ENCODE results near the gene HIPK4. TPM values are rescaled to one million over a fixed set of nuclear protein-coding genes. Genes with fewer than 3 reads are reported as not detected.

The HIPK4 gene
- total and polyA plus RNA-seq, 2 of the 4 experiments (the other 2 are of a cell fraction): 0.12 to 0.18 TPM

DNA sequence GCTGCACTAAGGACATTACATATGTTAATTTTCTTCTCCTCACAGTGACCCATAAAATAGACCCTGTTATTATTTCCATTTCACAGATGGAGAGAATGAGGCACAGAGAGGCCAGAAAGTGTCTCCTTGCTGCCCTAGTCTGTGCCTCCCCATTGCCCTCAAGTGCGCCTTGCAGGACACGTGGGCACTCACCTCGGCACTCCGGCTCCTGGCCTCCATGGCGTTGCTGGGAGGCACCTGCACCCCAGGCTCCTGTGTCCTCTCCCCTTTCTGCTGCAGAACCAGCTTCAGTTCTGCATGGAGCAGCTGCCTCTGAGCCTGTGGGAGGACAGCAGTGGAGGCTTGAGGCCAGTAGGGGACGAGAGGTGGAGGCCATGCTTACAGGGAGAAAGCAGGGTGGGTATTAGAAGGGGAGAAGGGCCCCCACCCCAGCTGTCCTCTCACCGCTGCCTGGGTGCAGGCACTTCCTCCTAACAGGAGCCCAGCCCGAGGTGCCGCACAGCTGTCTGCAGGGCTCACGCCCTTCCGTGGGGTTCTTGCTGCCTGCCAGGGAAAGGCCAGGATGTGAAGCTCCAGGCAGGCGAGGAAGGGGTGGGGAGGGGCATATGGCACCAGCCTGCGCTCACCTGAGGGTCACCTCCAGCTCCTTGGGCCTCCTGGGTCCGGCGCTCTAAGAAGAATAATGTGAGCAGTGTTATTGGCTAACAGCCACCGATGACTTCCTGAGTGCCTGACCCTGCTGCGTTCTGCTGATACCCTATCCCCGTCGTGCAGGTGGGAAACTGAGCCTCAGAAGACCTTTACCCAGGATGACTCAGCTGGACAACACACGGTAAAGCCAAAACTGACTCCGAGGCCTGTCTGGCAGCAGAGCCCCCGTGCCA is 18.0 kb upstream of the HIPK4 start:
- H2AFZ ChIP-seq (replicated peaks; ENCODE audit: low read length, poor library complexity): no peak overlapping the region
- H2BK15ac ChIP-seq (ENCODE audit: low read depth, low read length): no peak overlapping the region
- H3K9me3 ChIP-seq (ENCODE audit: control insufficient read depth, insufficient read depth, low read length): no peaks in the 10 kb centered on the region
- no peak for DNase-seq
- dilution Hi-C loops (cut with HindIII; ENCODE audit: low sequenced_read_pairs, unreplicated experiment): no loop called here
- peaks cover 0 to 4% of the 10 kb centered on the region in 2 experiments; a peak in 1 of 4 replicates for H3K79me1 ChIP-seq (ENCODE audit: low read depth in 1 of 2, low read length in 2 of 2)
- no peak overlapping the region for H3K56ac ChIP-seq (ENCODE audit: extremely low read depth, insufficient read depth, low read length)
- CTCF ChIA-PET: no interaction called here
- no peak overlapping the region for H3K4me3 ChIP-seq (ENCODE audit: insufficient read depth, low read depth, low read length)
- H3K23ac ChIP-seq (ENCODE audit: low read depth, low read length): no peak overlapping the region
- no peaks in the 10 kb centered on the region for H3K27me3 ChIP-seq (ENCODE audit: control insufficient read depth, insufficient read depth, low read length)
- no peak overlapping the region for H3K27ac ChIP-seq (ENCODE audit: insufficient read depth, low read length)
- H2BK20ac ChIP-seq (ENCODE audit: low read depth, low read length): no peak overlapping the region
- 56% methylated on average over 8 of the region's 22 CpGs; no CpG with 5 or more reads in 1 of the 2 experiments for WGBS, 2 experiments (ENCODE audit: extremely low coverage in 2 of 2, insufficient read length in 1 of 2)
- no peak overlapping the region for H3K14ac ChIP-seq (replicated peaks; ENCODE audit: low read depth, low read length)
- intact Hi-C loops (cut with micrococcal nuclease): no loop called here
- H3K4me1 ChIP-seq (ENCODE audit: control insufficient read depth, insufficient read depth, low read length): no peaks in the 10 kb centered on the region; the same call in 1 of the 2 replicates
- no peaks in the 10 kb centered on the region for H3K36me3 ChIP-seq (ENCODE audit: control insufficient read depth, insufficient read depth, low read length)
- H2AK5ac ChIP-seq (ENCODE audit: low read depth, low read length): no peak overlapping the region
- in situ Hi-C loops (cut with MboI; ENCODE audit: low sequenced_read_pairs): no loop called here
- no peak overlapping the region for H3K18ac ChIP-seq (ENCODE audit: low read depth, low read length)
- H4K5ac ChIP-seq (ENCODE audit: low read depth, low read length): no peak overlapping the region
- H4K91ac ChIP-seq (ENCODE audit: insufficient read depth, low read depth, low read length): no peak overlapping the region
- no peak overlapping the region for H2AK9ac ChIP-seq (replicated peaks; ENCODE audit: low read depth, low read length, poor library complexity)
- H3K9me1 ChIP-seq (ENCODE audit: insufficient read depth, low read length): no peaks in the 10 kb centered on the region
- no peak overlapping the region for H3K4ac ChIP-seq (ENCODE audit: low read depth, low read length)
- no TSS peak for BruUV-seq (replicated peaks)
- H2BK5ac ChIP-seq (ENCODE audit: low read depth, low read length, poor library complexity, severe bottlenecking): no peak overlapping the region
- H4K20me1 ChIP-seq (ENCODE audit: insufficient read depth, low read length): no peaks in the 10 kb centered on the region
- TF ChIP-seq, protein P1, sequence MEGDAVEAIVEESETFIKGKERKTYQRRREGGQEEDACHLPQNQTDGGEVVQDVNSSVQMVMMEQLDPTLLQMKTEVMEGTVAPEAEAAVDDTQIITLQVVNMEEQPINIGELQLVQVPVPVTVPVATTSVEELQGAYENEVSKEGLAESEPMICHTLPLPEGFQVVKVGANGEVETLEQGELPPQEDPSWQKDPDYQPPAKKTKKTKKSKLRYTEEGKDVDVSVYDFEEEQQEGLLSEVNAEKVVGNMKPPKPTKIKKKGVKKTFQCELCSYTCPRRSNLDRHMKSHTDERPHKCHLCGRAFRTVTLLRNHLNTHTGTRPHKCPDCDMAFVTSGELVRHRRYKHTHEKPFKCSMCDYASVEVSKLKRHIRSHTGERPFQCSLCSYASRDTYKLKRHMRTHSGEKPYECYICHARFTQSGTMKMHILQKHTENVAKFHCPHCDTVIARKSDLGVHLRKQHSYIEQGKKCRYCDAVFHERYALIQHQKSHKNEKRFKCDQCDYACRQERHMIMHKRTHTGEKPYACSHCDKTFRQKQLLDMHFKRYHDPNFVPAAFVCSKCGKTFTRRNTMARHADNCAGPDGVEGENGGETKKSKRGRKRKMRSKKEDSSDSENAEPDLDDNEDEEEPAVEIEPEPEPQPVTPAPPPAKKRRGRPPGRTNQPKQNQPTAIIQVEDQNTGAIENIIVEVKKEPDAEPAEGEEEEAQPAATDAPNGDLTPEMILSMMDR (conservative IDR thresholded peaks at IDR 0.05; ENCODE audit: low read depth, low read length): no peak
- TF ChIP-seq MXI1 (IDR thresholded peaks at IDR 0.05; ENCODE audit: borderline replicate concordance, low read depth, low read length) (no peak), NFE2L2 (IDR thresholded peaks at IDR 0.05; ENCODE audit: low read depth, low read length) (no peak), SMC3 (IDR thresholded peaks at IDR 0.05; ENCODE audit: low read depth, low read length) (no peak), MAZ (IDR thresholded peaks at IDR 0.05; ENCODE audit: borderline replicate concordance, low read depth, low read length) (no peak), POLR2A (IDR thresholded peaks at IDR 0.05; ENCODE audit: low read depth, low read length) (no peak)
- H4K8ac ChIP-seq (ENCODE audit: low read depth in 2 of 2, low read length in 2 of 2): no peak overlapping the region
- POLR2A ChIA-PET (ENCODE audit: unreplicated experiment): no interaction called here
- no peak overlapping the region for H2BK120ac ChIP-seq (ENCODE audit: low read depth, low read length)
- H3K4me2 ChIP-seq (ENCODE audit: low read depth, low read length): no peak overlapping the region
- no peak overlapping the region for H3K9ac ChIP-seq (ENCODE audit: low read depth, low read length)
- ATAC-seq (ENCODE audit: low read depth): no peak

Data from IMR-90 (cell line).